ENCODE measurements around the gene ERFE. TPM values are rescaled to one million over a fixed set of nuclear protein-coding genes. Genes with fewer than 3 reads are reported as not detected.

The ERFE gene
- total RNA-seq, 1 donor from 2014 or later = not detected

DNA sequence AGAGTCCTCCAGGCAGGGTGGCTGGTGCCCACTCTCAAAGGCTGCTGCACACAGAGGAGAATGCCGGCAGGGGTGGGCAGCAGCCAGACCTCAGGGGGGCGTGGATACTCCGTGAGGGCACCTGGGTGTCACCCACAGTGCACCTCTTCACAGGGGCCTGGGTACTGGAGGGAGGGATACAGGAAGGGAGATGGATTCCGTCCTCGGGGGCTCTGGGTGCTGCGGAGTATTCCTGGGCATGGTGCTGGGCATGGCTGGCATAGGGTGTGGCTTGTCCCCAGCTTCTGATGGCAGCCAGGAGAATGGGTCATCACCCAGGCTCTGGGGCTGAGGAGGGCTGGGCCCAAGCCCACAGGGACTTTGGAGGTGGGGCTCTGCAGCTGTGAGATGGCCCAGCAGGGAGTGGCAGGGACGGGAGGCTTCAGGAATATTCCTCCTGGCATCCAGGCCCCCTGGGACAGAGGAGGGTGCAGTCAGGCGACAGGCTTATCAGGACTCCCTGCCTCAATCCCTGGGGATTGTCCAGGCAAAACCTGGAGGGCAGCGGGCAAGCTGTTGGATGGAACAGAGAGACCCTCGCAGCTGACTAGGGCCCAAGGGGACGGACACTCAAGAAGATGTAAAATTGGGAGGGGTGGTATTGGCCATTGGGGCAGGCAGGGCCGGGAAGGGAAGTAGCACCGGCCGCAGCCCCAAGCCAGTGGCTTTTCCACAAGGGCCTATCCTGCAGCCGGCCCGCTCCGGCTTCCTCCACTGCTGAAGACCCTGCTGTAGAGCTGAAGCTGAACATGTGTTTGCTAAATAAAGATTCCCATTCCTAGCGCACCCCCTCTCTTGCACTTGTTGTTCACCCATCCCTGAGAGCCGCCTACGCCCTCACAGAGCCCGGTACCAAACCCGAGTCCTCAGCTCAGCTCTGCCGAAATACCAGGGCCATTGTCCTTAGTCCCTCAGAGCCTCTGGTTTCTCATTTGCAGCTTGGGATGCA, 26.0 kb upstream of the ERFE start:
- intact Hi-C loops (cut with DNase I) = no loop called here
- no peaks in the 10 kb centered on the region for H3K27me3 ChIP-seq (ENCODE audit: low read depth)
- DNase-seq = peak; percentile 37
- H3K4me1 ChIP-seq = no peaks in the 10 kb centered on the region
- H3K27ac ChIP-seq = no peak overlapping the region
- H3K36me3 ChIP-seq = no peaks in the 10 kb centered on the region
- no peaks in the 10 kb centered on the region for H3K9me3 ChIP-seq
- no peak overlapping the region for H3K4me3 ChIP-seq
- TF ChIP-seq, protein P1, sequence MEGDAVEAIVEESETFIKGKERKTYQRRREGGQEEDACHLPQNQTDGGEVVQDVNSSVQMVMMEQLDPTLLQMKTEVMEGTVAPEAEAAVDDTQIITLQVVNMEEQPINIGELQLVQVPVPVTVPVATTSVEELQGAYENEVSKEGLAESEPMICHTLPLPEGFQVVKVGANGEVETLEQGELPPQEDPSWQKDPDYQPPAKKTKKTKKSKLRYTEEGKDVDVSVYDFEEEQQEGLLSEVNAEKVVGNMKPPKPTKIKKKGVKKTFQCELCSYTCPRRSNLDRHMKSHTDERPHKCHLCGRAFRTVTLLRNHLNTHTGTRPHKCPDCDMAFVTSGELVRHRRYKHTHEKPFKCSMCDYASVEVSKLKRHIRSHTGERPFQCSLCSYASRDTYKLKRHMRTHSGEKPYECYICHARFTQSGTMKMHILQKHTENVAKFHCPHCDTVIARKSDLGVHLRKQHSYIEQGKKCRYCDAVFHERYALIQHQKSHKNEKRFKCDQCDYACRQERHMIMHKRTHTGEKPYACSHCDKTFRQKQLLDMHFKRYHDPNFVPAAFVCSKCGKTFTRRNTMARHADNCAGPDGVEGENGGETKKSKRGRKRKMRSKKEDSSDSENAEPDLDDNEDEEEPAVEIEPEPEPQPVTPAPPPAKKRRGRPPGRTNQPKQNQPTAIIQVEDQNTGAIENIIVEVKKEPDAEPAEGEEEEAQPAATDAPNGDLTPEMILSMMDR (IDR thresholded peaks at IDR 0.05) = no peak
- ATAC-seq = no peak

- TF ChIP-seq, protein P1 (IDR thresholded peaks at IDR 0.05) = no peak
- DNase-seq (peak; percentile 26), ATAC-seq (no peak)
- Histone ChIP-seq H3K9me3 (no peaks in the 10 kb centered on the region), H3K4me3 (no peak overlapping the region), H3K27ac (no peak overlapping the region), H3K27me3 (ENCODE audit: low read depth) (no peaks in the 10 kb centered on the region), H3K4me1 (peaks cover 6% of the 10 kb centered on the region), H3K36me3 (no peaks in the 10 kb centered on the region)
- intact Hi-C loops (cut with DNase I) = no loop called here
Measured at GRCh38 chr2:238133499-238134392, 25.0 kb upstream of the ERFE start.

DNA sequence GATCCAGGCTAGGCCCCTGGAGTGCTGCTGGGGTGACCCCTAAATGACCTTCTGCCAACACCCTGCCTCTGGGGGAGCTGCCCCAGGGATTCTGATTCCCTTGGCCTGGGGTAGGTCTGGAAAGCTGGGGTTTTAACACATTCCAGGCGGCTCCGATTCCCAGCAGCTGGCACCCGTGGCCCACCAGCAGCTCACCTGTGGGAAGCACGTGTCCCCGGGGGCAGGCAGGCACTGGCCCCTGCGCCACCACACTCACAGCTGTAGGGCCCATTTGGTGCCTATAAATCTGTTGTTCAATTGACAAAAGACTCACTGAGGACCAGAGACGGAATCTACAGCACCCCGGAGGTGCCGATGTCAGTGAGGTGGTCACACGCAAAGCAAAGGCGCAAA, 24.4 kb upstream of the ERFE start:
- no peak overlapping the region for H3K27ac ChIP-seq
- TF ChIP-seq, protein P1 (IDR thresholded peaks at IDR 0.05) = no peak
- no peaks in the 10 kb centered on the region for H3K9me3 ChIP-seq
- no peaks in the 10 kb centered on the region for H3K27me3 ChIP-seq (ENCODE audit: low read depth)
- H3K36me3 ChIP-seq = no peaks in the 10 kb centered on the region
- ATAC-seq (no peak), DNase-seq (peak; percentile 34)
- intact Hi-C loops (cut with DNase I) = no loop called here
- H3K4me1 ChIP-seq = peaks cover 6% of the 10 kb centered on the region
- H3K4me3 ChIP-seq = no peak overlapping the region

DNA sequence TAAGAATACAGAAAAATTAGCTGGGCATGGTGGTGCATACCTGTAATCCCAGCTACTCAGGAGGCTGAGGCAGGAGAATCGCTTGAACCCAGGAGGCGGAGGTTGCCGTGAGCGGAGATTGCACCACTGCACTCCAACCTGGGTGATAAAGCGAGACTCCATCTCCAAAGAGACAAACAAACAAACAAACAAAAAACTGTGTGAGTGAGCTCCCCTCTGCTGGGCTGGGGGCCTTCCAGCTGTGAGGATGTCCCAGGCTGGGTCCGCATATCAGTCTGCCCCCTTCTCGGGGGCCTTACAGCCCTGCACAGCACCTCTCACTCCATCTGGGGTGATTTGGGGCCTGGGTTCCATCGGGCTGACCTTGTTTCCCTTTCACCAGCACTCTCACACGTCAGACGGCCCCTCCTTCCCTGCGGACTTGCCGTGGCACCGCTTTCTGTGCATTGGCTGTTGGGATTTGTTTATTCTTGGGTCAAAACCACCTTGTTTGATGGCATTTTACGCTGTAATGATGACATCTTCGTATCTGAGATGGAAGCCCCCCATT, 23.1 kb upstream of the ERFE start:
- ATAC-seq (no peak), DNase-seq (peak; percentile 21)
- Histone ChIP-seq H3K4me1 (peaks cover 6% of the 10 kb centered on the region), H3K4me3 (no peak overlapping the region), H3K9me3 (no peaks in the 10 kb centered on the region), H3K27me3 (ENCODE audit: low read depth) (no peaks in the 10 kb centered on the region), H3K36me3 (no peaks in the 10 kb centered on the region), H3K27ac (no peak overlapping the region)
- intact Hi-C loops (cut with DNase I) = no loop called here
- TF ChIP-seq, protein P1 (IDR thresholded peaks at IDR 0.05) = no peak

GRCh38 chr2:238136820-238137537, 21.8 kb upstream of the ERFE start:
- TF ChIP-seq, protein P1 (IDR thresholded peaks at IDR 0.05) = no peak
- Histone ChIP-seq H3K4me1 (peaks cover 16% of the 10 kb centered on the region), H3K9me3 (no peaks in the 10 kb centered on the region), H3K4me3 (no peak overlapping the region), H3K27ac (no peak overlapping the region), H3K27me3 (ENCODE audit: low read depth) (no peaks in the 10 kb centered on the region), H3K36me3 (no peaks in the 10 kb centered on the region)
- intact Hi-C loops (cut with DNase I) = no loop called here
- peak; percentile 77 for DNase-seq
- ATAC-seq = peak; percentile 34 to 39

Measured in lower lobe of right lung (tissue), 2 donors.